Dendritic cell treated with granulocyte-macrophage colony-stimulating factor and Interleukin-4, amounts not matched to agents 40 ng/mL and 50 ng/mL, for 4 days (primary cell): Measurements from ENCODE around the gene SV2C.
A peak's percentile ranks its signal among the peaks of the same experiment; 100 is the strongest.
"Not testable (repeated sequence)": the region's sequence is repeated elsewhere in the genome, so short reads cannot be mapped to it uniquely, and the experiment has no call there.

Source experiments
- H3K27ac Mint-ChIP-seq: one replicate; pipeline ENCODE4 v1.8.0; 2022; ENCODE audit warnings: mild to moderate bottlenecking, mixed read lengths
- H3K27me3 Mint-ChIP-seq: one replicate; pipeline ENCODE4 v1.8.0; 2022; ENCODE audit warnings: mild to moderate bottlenecking, mixed read lengths
- H3K36me3 Mint-ChIP-seq: one replicate; pipeline ENCODE4 v1.8.0; 2022; ENCODE audit warnings: low read depth, mixed read lengths
- H3K4me1 Mint-ChIP-seq: one replicate; pipeline ENCODE4 v1.8.0; 2022; ENCODE audit warnings: low read depth, mixed read lengths
- H3K4me3 Mint-ChIP-seq: one replicate; pipeline ENCODE4 v1.8.0; 2022; ENCODE audit warnings: mild to moderate bottlenecking, moderate library complexity, mixed read lengths
- H3K9me3 Mint-ChIP-seq: one replicate; pipeline ENCODE4 v1.8.0; 2022; ENCODE audit warnings: mixed read lengths
- intact Hi-C: fragments of 100-400 bp; cut with micrococcal nuclease; formaldehyde crosslinking; loops from one replicate; pipeline ENCODE4 v1.15.0; 2022

The SV2C gene, protein sequence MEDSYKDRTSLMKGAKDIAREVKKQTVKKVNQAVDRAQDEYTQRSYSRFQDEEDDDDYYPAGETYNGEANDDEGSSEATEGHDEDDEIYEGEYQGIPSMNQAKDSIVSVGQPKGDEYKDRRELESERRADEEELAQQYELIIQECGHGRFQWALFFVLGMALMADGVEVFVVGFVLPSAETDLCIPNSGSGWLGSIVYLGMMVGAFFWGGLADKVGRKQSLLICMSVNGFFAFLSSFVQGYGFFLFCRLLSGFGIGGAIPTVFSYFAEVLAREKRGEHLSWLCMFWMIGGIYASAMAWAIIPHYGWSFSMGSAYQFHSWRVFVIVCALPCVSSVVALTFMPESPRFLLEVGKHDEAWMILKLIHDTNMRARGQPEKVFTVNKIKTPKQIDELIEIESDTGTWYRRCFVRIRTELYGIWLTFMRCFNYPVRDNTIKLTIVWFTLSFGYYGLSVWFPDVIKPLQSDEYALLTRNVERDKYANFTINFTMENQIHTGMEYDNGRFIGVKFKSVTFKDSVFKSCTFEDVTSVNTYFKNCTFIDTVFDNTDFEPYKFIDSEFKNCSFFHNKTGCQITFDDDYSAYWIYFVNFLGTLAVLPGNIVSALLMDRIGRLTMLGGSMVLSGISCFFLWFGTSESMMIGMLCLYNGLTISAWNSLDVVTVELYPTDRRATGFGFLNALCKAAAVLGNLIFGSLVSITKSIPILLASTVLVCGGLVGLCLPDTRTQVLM

GRCh38 chr5:76082772-76083554, at the start of gene SV2C:
SV2C (plus strand) TSS chr5:76083383; CDS start chr5:76131751, 48,368 bp downstream.
- peaks cover 33% of the 10 kb centered on the region for H3K4me1 Mint-ChIP-seq
- H3K9me3 Mint-ChIP-seq, result no peaks in the 10 kb centered on the region
- peak within 1 kb of the TSS; percentile 54 for H3K4me3 Mint-ChIP-seq
- peaks cover 85% of the 10 kb centered on the region for H3K27me3 Mint-ChIP-seq
- intact Hi-C loops, result no loop called here
- no peak within 1 kb of the TSS for H3K27ac Mint-ChIP-seq
- no peaks in the 10 kb centered on the region for H3K36me3 Mint-ChIP-seq

GRCh38 chr5:76037736-76038151, 45.4 kb upstream of the SV2C start:
- not testable (repeated sequence) for H3K27ac Mint-ChIP-seq
- peaks cover 37% of the 10 kb centered on the region for H3K27me3 Mint-ChIP-seq

GRCh38 chr5:76038212-76038611, 45.0 kb upstream of the SV2C start:
- Mint-ChIP-seq H3K27me3 (peaks cover 39% of the 10 kb centered on the region), H3K27ac (no peak overlapping the region), H3K9me3 (no peaks in the 10 kb centered on the region), H3K4me1 (peaks cover 5% of the 10 kb centered on the region), H3K36me3 (no peaks in the 10 kb centered on the region), H3K4me3 (no peak overlapping the region)
- intact Hi-C loops, result no loop called here

More at GRCh38 chr5:76037736-76038151, 45.4 kb upstream of the SV2C start:
- H3K4me1 Mint-ChIP-seq, H3K36me3 Mint-ChIP-seq, H3K9me3 Mint-ChIP-seq, intact Hi-C loops, H3K4me3 Mint-ChIP-seq: not testable (repeated sequence)

DNA sequence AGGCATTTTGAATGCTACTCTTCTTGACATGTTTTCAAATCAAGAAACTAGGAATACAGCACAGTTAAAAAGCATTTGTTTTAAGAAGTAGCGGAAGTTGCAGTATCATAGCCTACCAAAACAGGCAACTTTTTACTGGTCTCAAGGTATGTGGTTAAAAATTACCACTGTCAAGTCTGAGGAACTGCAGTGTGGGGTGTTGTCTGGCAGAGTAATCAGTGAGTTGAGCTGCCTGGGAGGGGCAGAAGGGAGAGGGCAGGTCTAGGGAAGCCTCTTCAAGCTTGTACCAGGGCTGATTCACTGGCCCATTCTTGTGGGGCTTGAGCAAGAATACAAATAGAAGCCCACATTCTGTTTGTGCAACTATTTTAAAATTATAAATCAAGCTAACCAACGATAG, 42.4 kb upstream of the SV2C start:
- intact Hi-C loops, result no loop called here
- Mint-ChIP-seq H3K4me1 (peaks cover 5% of the 10 kb centered on the region), H3K27me3 (peaks cover 43% of the 10 kb centered on the region), H3K27ac (no peak overlapping the region), H3K9me3 (no peaks in the 10 kb centered on the region), H3K36me3 (no peaks in the 10 kb centered on the region), H3K4me3 (no peak overlapping the region)

DNA sequence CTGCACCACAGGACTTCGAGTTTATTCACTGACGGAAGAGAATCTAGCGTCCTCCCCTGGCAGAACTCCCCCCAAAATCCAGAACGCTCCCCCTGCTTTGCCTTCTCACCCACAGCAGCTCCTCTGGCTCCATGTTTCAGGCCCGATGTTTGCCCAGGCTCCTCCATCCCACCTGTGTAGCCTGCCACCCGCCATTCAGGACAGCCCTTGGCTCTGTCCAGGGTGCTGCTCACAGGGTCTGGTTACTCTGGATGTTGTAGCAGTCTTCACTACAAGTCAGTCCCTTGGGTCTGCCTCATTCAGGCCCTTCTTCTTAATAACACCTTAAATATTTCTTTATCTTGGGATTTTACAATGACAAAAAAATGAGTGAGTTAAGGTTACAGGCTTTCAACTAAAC, 41.3 kb upstream of the SV2C start:
- Mint-ChIP-seq H3K4me1 (peaks cover 5% of the 10 kb centered on the region), H3K27me3 (peaks cover 41% of the 10 kb centered on the region), H3K4me3 (no peak overlapping the region), H3K9me3 (no peaks in the 10 kb centered on the region), H3K36me3 (no peaks in the 10 kb centered on the region), H3K27ac (no peak overlapping the region)
- intact Hi-C loops, result no loop called here

DNA sequence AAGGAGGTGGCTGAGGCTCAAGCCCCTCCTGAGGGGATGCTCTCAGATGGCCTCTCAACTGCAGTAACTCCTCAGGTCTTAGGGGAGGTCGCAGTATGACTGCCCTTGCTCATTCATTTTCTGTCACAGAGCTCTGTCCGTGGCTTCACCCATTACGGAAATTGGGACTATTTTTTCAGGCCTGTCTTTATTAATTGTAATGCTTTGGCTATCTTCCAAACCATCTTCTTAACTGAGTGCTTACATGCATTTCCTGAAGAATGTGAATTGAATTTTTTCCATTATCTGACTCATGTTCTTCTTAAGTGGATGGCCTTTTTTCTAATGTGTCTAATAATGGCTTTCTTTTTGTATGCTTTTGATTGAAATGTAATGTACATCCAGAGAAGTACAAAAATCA, 36.4 kb upstream of the SV2C start:
- intact Hi-C loops, result no loop called here
- Mint-ChIP-seq H3K27me3 (peaks cover 18% of the 10 kb centered on the region), H3K4me3 (no peak overlapping the region), H3K4me1 (no peaks in the 10 kb centered on the region), H3K36me3 (no peaks in the 10 kb centered on the region), H3K27ac (no peak overlapping the region), H3K9me3 (peaks cover 9% of the 10 kb centered on the region)

GRCh38 chr5:76050134-76050533, 33.0 kb upstream of the SV2C start:
- Mint-ChIP-seq H3K27ac (no peak overlapping the region), H3K36me3 (no peaks in the 10 kb centered on the region), H3K4me1 (no peaks in the 10 kb centered on the region), H3K9me3 (peaks cover 9% of the 10 kb centered on the region), H3K27me3 (peaks cover 8% of the 10 kb centered on the region), H3K4me3 (no peak overlapping the region)
- intact Hi-C loops, result no loop called here

GRCh38 chr5:76062502-76063041, 20.6 kb upstream of the SV2C start:
- Mint-ChIP-seq H3K4me1 (no peaks in the 10 kb centered on the region), H3K27ac (no peak overlapping the region), H3K27me3 (no peaks in the 10 kb centered on the region), H3K36me3 (no peaks in the 10 kb centered on the region), H3K9me3 (no peaks in the 10 kb centered on the region), H3K4me3 (no peak overlapping the region)
- intact Hi-C loops, result no loop called here

GRCh38 chr5:76065258-76065657, 17.9 kb upstream of the SV2C start:
- H3K36me3 Mint-ChIP-seq, result no peaks in the 10 kb centered on the region
- H3K9me3 Mint-ChIP-seq, result no peaks in the 10 kb centered on the region
- no peaks in the 10 kb centered on the region for H3K4me1 Mint-ChIP-seq
- H3K27me3 Mint-ChIP-seq, result peaks cover 2% of the 10 kb centered on the region
- no peak overlapping the region for H3K4me3 Mint-ChIP-seq
- H3K27ac Mint-ChIP-seq, result no peak overlapping the region
- intact Hi-C loops, result no loop called here

DNA sequence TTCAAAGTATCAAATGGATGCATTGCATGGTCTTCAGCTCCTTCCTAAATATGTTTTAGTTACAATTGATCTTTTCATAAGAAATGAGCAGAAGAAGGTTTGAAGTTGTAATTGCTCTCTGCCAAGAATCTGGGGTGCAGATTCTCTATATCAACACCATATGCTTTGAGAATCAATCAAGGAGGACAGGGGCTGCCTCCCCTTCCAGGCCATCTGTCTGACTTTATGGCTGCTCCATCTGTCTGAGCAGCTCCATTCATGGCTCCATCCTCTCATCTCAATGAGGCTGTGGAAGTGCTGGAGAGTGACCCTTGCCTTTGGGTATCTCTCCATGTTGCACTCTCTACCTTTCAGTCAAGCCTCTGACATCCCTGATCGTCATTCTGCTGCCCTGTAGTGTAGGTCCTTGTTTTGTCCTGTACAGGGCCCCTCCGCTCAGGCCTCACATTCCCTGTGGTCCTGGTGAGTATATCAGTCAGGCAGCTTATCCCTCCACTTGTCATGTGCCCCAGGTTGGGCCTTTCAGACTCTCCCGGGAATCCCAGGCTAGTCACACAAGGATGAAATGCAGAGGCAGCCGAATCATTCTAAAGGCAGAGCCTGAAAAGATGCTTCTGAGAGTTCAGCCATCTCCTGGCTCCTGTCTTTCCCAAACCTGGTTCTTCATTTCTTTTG, 14.0 kb upstream of the SV2C start:
- Mint-ChIP-seq H3K27me3 (peaks cover 19% of the 10 kb centered on the region), H3K36me3 (no peaks in the 10 kb centered on the region), H3K4me1 (no peaks in the 10 kb centered on the region), H3K4me3 (no peak overlapping the region), H3K27ac (no peak overlapping the region), H3K9me3 (no peaks in the 10 kb centered on the region)
- intact Hi-C loops, result no loop called here

DNA sequence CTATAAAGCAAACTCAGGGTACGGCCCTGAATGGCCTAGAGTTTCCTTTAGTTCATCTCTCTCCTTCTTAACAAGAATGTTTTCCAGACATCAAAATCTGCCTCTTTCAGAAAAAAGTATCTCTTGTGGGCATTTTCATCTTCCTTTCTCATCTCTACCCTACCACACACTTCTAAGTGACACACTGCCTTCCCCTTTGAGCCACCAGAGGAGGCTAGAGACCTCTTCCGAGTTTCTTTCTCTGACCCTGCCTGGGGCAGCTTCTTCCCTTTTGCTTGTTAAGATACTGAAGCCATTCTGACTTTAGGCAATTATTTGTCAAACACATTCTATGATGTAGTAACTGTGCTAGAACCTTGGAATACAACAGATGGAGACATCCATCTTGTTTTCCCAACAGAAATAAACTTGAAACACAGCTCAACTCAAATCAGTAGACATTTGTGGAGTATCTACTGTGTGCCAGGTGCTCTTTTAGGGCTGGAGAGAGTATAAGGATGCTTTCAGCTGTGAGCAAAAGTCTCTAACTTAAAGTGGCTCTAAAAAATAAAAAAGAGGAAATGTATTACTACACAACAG, 8.6 kb upstream of the SV2C start:
- Mint-ChIP-seq H3K27me3 (peaks cover 41% of the 10 kb centered on the region), H3K4me1 (no peaks in the 10 kb centered on the region), H3K36me3 (no peaks in the 10 kb centered on the region), H3K4me3 (no peak overlapping the region), H3K9me3 (no peaks in the 10 kb centered on the region), H3K27ac (no peak overlapping the region)
- intact Hi-C loops, result loop anchor here (1.0 kb wide), 1 partner anchor 182 kb away; no protein-coding TSS in a partner anchor

GRCh38 chr5:76081811-76082771, 1.1 kb upstream of the SV2C start:
- no peak overlapping the region for H3K4me3 Mint-ChIP-seq
- no peak overlapping the region for H3K27ac Mint-ChIP-seq
- H3K36me3 Mint-ChIP-seq, result no peaks in the 10 kb centered on the region
- intact Hi-C loops, result no loop called here
- H3K27me3 Mint-ChIP-seq, result peaks cover 82% of the 10 kb centered on the region
- H3K9me3 Mint-ChIP-seq, result no peaks in the 10 kb centered on the region
- peaks cover 33% of the 10 kb centered on the region for H3K4me1 Mint-ChIP-seq
